SK-N-SH treated with all-trans-retinoic acid at 6 μM for 48 hours (cell line): Measurements from ENCODE around the gene MCM9.

ENCODE experiments used
- ATAC-seq: fragments of 200-7000 bp; cut with Tn5 transposase; 3 replicates; pipeline ENCODE4 v1.9.1; 2020; ENCODE audit warnings: mild to moderate bottlenecking, moderate library complexity
- ARNTL ChIP-seq: fragments of 450-650 bp; formaldehyde crosslinking; IDR thresholded peaks from 2 replicates; pipeline ENCODE4 v1.5.0; 2020; ENCODE audit warnings: low read depth, mild to moderate bottlenecking, moderate library complexity, borderline replicate concordance
- CREB5 ChIP-seq: fragments of 250-450 bp; sonication (Bioruptor Pico); IDR thresholded peaks from 2 replicates; pipeline ENCODE4 v1.5.1; 2020; ENCODE audit warnings: low read depth, mild to moderate bottlenecking, moderate library complexity
- CSDC2 ChIP-seq: fragments of 250-450 bp; sonication (Bioruptor Pico); IDR thresholded peaks from 2 replicates; pipeline ENCODE4 v1.5.0; 2020; ENCODE audit warnings: mild to moderate bottlenecking, moderate library complexity
- ESRRG ChIP-seq: fragments of 250-450 bp; sonication (Bioruptor Pico); IDR thresholded peaks from 2 replicates; pipeline ENCODE4 v1.6.1; 2021; ENCODE audit warnings: mild to moderate bottlenecking
- GLIS3 ChIP-seq: fragments of 250-450 bp; sonication (Bioruptor Pico); IDR thresholded peaks from 2 replicates; pipeline ENCODE4 v1.5.0; 2020; ENCODE audit warnings: mild to moderate bottlenecking, moderate library complexity
- ISL1 ChIP-seq: fragments of 250-450 bp; sonication (Bioruptor Pico); IDR thresholded peaks from 2 replicates; pipeline ENCODE4 v2.1.2; 2022; ENCODE audit warnings: mild to moderate bottlenecking, moderate library complexity
- OSR1 ChIP-seq: fragments of 250-450 bp; sonication (Bioruptor Pico); IDR thresholded peaks from 2 replicates; pipeline ENCODE4 v1.8.0; 2022; ENCODE audit warnings: moderate library complexity, mild to moderate bottlenecking, inconsistent platforms
- POU6F1 ChIP-seq: fragments of 250-450 bp; sonication (Bioruptor Pico); IDR thresholded peaks from 2 replicates; pipeline ENCODE4 v1.8.0; 2021; ENCODE audit warnings: low read depth, mild to moderate bottlenecking, moderate library complexity, borderline replicate concordance
- PPARA ChIP-seq: fragments of 250-450 bp; sonication (Bioruptor Pico); IDR thresholded peaks from 2 replicates; pipeline ENCODE4 v1.5.0; 2020; ENCODE audit warnings: mild to moderate bottlenecking, borderline replicate concordance
- RARB ChIP-seq: fragments of 250-450 bp; sonication (Bioruptor Pico); IDR thresholded peaks from 2 replicates; pipeline ENCODE4 v1.8.0; 2021; ENCODE audit warnings: mild to moderate bottlenecking, moderate library complexity
- SNAI2 ChIP-seq: fragments of 250-450 bp; sonication (Bioruptor Pico); IDR thresholded peaks from 2 replicates; pipeline ENCODE4 v1.5.0; 2020; ENCODE audit warnings: mild to moderate bottlenecking, moderate library complexity
- TCF4 ChIP-seq: fragments of 250-450 bp; sonication (Bioruptor Pico); IDR thresholded peaks from 2 replicates; pipeline ENCODE4 v1.8.0; 2021; ENCODE audit warnings: mild to moderate bottlenecking, moderate library complexity, borderline replicate concordance
- TOX ChIP-seq: fragments of 250-450 bp; sonication (Bioruptor Pico); IDR thresholded peaks from 2 replicates; pipeline ENCODE4 v1.8.0; 2021; ENCODE audit warnings: mild to moderate bottlenecking, moderate library complexity, borderline replicate concordance
- TSHZ2 ChIP-seq: fragments of 250-450 bp; sonication (Bioruptor Pico); IDR thresholded peaks from 2 replicates; pipeline ENCODE4 v1.5.0; 2020; ENCODE audit warnings: mild to moderate bottlenecking, moderate library complexity
- ZC3H10 ChIP-seq: fragments of 250-450 bp; sonication (Bioruptor Pico); IDR thresholded peaks from 2 replicates; pipeline ENCODE4 v1.5.1; 2021; ENCODE audit warnings: mild to moderate bottlenecking, moderate library complexity
- ZFP3 ChIP-seq: fragments of 250-450 bp; sonication (Bioruptor Pico); IDR thresholded peaks from 2 replicates; pipeline ENCODE4 v1.5.0; 2020; ENCODE audit warnings: mild to moderate bottlenecking, moderate library complexity
- ZFP30 ChIP-seq: fragments of 450-650 bp; formaldehyde crosslinking; IDR thresholded peaks from 2 replicates; pipeline ENCODE4 v1.5.0; 2022; ENCODE audit warnings: mild to moderate bottlenecking, moderate library complexity
- ZNF565 ChIP-seq: fragments of 450-650 bp; formaldehyde crosslinking; conservative IDR thresholded peaks from 2 replicates; pipeline ENCODE4 v1.5.0; 2020; ENCODE audit warnings: low read depth, mild to moderate bottlenecking, moderate library complexity
- ZNF70 ChIP-seq: fragments of 450-650 bp; formaldehyde crosslinking; IDR thresholded peaks from 2 replicates; pipeline ENCODE4 v1.5.0; 2020; ENCODE audit warnings: mild to moderate bottlenecking, moderate library complexity
- ZNF8 ChIP-seq: fragments of 450-650 bp; formaldehyde crosslinking; IDR thresholded peaks from 2 replicates; pipeline ENCODE4 v1.5.0; 2020; ENCODE audit warnings: mild to moderate bottlenecking, moderate library complexity
- TF ChIP-seq, protein P1 (sequence below): fragments of 250-450 bp; sonication (Bioruptor Pico); IDR thresholded peaks from 2 replicates; pipeline ENCODE4 v1.5.1; 2021; ENCODE audit warnings: mild to moderate bottlenecking, moderate library complexity
- TF ChIP-seq, protein P2 (sequence below): fragments of 250-450 bp; sonication (Bioruptor Pico); IDR thresholded peaks from 2 replicates; pipeline ENCODE4 v1.8.0; 2020; ENCODE audit warnings: mild to moderate bottlenecking, moderate library complexity, borderline replicate concordance

MCM9 gene

DNA sequence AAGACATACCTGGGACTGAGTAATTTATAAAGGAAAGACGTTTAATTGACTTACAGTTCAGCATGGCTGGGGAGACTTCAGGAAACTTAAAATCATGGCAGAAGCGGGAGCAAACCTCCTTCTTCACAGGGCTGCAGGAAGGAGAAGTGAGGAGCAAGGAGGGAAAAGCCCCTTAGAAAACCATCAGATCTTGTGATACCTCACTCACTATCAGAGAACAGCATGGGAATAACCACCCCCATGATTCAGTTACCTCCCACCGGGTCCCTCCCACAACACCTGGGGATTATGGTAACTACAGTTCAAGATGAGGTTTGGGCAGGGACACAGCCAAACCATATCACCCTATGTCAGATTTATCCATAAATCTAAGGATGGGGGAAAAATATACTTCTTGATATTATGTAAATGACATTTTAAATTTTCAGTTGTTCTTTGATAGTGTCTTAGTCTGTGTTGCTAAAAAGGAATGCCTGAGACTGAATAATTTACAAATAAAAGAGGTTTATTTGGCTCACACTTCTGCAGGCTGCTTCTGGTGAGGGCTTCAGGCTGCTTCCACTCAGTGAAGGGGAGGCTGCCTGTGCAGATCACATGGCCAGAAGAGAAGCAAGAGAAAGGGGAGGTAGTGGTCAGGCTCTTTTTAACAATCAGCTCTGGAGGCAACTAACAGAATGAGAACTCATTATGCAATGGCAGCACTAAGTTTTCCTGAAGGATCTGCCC lies 1.2 kb upstream of the MCM9 start:
- TF ChIP-seq CSDC2 (no peak), ZFP3 (no peak), ISL1 (no peak), ZFP30 (CRISPR knock-in tag) (no peak), ZNF565 (CRISPR knock-in tag) (no peak), CREB5 (no peak), ARNTL (CRISPR knock-in tag) (no peak), OSR1 (CRISPR knock-in tag) (no peak), ZC3H10 (CRISPR knock-in tag) (no peak), RARB (CRISPR knock-in tag) (no peak), ZNF8 (CRISPR knock-in tag) (no peak)
- TF ChIP-seq, protein P1, sequence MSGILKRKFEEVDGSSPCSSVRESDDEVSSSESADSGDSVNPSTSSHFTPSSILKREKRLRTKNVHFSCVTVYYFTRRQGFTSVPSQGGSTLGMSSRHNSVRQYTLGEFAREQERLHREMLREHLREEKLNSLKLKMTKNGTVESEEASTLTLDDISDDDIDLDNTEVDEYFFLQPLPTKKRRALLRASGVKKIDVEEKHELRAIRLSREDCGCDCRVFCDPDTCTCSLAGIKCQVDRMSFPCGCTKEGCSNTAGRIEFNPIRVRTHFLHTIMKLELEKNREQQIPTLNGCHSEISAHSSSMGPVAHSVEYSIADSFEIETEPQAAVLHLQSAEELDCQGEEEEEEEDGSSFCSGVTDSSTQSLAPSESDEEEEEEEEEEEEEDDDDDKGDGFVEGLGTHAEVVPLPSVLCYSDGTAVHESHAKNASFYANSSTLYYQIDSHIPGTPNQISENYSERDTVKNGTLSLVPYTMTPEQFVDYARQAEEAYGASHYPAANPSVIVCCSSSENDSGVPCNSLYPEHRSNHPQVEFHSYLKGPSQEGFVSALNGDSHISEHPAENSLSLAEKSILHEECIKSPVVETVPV (CRISPR knock-in tag) = no peak
- TF ChIP-seq, protein P2, sequence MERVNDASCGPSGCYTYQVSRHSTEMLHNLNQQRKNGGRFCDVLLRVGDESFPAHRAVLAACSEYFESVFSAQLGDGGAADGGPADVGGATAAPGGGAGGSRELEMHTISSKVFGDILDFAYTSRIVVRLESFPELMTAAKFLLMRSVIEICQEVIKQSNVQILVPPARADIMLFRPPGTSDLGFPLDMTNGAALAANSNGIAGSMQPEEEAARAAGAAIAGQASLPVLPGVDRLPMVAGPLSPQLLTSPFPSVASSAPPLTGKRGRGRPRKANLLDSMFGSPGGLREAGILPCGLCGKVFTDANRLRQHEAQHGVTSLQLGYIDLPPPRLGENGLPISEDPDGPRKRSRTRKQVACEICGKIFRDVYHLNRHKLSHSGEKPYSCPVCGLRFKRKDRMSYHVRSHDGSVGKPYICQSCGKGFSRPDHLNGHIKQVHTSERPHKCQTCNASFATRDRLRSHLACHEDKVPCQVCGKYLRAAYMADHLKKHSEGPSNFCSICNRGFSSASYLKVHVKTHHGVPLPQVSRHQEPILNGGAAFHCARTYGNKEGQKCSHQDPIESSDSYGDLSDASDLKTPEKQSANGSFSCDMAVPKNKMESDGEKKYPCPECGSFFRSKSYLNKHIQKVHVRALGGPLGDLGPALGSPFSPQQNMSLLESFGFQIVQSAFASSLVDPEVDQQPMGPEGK (CRISPR knock-in tag) = no peak
- TF ChIP-seq, all 23 proteins: peak for 0
- no peak for ATAC-seq

- ATAC-seq = no peak
- TF ChIP-seq PPARA (CRISPR knock-in tag) (no peak), ESRRG (CRISPR knock-in tag) (no peak), ZFP3 (no peak), RARB (CRISPR knock-in tag) (no peak), TCF4 (CRISPR knock-in tag) (no peak), TOX (no peak)
Observed at GRCh38 chr6:118935331-118935668, 341 bp upstream of the MCM9 start.

DNA sequence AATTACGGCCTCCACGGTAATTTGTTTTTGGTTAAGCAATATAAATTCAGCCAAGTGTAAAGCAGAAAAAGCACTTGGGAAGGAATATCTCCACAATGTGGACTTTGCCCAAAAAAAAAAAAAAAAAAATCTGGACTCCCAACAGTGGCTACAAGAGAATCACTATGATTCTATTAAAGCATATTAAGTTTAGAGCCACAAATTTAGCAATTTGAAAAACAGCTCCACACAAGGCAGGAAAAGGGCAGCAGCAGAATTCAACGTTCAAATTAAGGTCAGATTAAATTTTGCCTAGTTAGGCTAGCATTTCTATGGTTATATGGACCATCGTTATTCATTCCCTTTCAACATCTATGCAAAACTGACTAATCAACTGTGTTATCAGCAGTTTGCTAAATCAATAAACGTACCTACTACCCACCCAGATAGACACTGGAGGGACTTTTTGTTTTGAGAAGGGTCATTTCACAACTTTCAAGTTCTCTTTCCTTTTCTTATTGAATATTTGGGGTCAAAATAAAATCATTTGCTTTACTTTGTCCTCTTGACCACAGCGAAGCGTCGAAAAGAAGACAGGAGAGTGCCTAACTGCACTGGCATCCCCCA lies 1.0 kb downstream of the MCM9 start:
- TF ChIP-seq ZC3H10 (CRISPR knock-in tag) = no peak
- TF ChIP-seq POU6F1 (CRISPR knock-in tag) = no peak
- no peak for TF ChIP-seq RARB (CRISPR knock-in tag)
- TF ChIP-seq ZFP3 = no peak
- TF ChIP-seq TSHZ2 (CRISPR knock-in tag) = no peak
- TF ChIP-seq OSR1 (CRISPR knock-in tag) = no peak
- no peak for TF ChIP-seq PPARA (CRISPR knock-in tag)
- TF ChIP-seq ZNF8 (CRISPR knock-in tag) = no peak
- no peak for TF ChIP-seq GLIS3 (CRISPR knock-in tag)
- TF ChIP-seq, protein P1 (CRISPR knock-in tag) = no peak
- TF ChIP-seq TCF4 (CRISPR knock-in tag) = no peak
- TF ChIP-seq ZNF70 (CRISPR knock-in tag) = no peak
- TF ChIP-seq ESRRG (CRISPR knock-in tag) = no peak
- TF ChIP-seq ARNTL (CRISPR knock-in tag) = no peak
- TF ChIP-seq CSDC2 = no peak
- TF ChIP-seq TOX = no peak
- TF ChIP-seq SNAI2 = no peak
- TF ChIP-seq ISL1 = no peak
- no peak for ATAC-seq
